Lower leg skin (tissue), 3 donors: Measurements from ENCODE around the gene ZNF524.

Experiments used
- CTCF ChIP-seq, 3 donors: fragments of 450-650 bp; IDR thresholded peaks; one replicate each; pipeline ENCODE4 v1.5.1; 2016; ENCODE audit warnings: antibody characterized with exemption in 3 of 3, mild to moderate bottlenecking in 3 of 3, moderate library complexity in 2 of 3
- POLR2A ChIP-seq, 2 donors: fragments of 450-650 bp; IDR thresholded peaks; one replicate each; pipeline ENCODE4 v1.6.1; 2016 to 2017; ENCODE audit warnings: antibody characterized with exemption in 2 of 2, mild to moderate bottlenecking in 1 of 2, moderate library complexity in 1 of 2

GRCh38 chr19:55646889-55647731 is 47.0 kb downstream of the ZNF524 start:
- no peak for TF ChIP-seq CTCF (IDR thresholded peaks at IDR 0.05)
- TF ChIP-seq POLR2A (IDR thresholded peaks at IDR 0.05): no peak
